Calu3 (cell line): ENCODE data around the gene HNRNPA1. TPM values are rescaled to one million over a fixed set of nuclear protein-coding genes. Genes with fewer than 3 reads are reported as not detected.
A peak's percentile ranks its signal among the peaks of the same experiment; 100 is the strongest.
"Not testable (repeated sequence)": the region's sequence is repeated elsewhere in the genome, so short reads cannot be mapped to it uniquely, and the experiment has no call there.

Experiments used
- BruUV-seq: library from RNA; stranded (reverse); fragments of 400-500 nt; replicated peaks from 2 replicates; lab custom pipeline; 2021; lab: Mats Ljungman, UMichigan
- CTCF ChIA-PET: fragments of 300-600 bp; sonication (Branson Sonifier 250); formaldehyde crosslinking; loops from one replicate; lab custom pipeline; 2022; ENCODE audit warnings: antibody characterized with exemption; lab: Charles Lee
- DNase-seq: peaks from one replicate; pipeline ENCODE4 v3.0.0; 2022
- H3K27ac Mint-ChIP-seq: one replicate; pipeline ENCODE4 v1.8.0; 2022; ENCODE audit warnings: mixed read lengths; ENCODE audit not compliant: unreplicated experiment
- H3K27me3 Mint-ChIP-seq: one replicate; pipeline ENCODE4 v1.8.0; 2022; ENCODE audit warnings: mixed read lengths; ENCODE audit not compliant: unreplicated experiment
- H3K36me3 Mint-ChIP-seq: one replicate; pipeline ENCODE4 v1.8.0; 2022; ENCODE audit warnings: mild to moderate bottlenecking, moderate library complexity, mixed read lengths; ENCODE audit not compliant: insufficient read depth, unreplicated experiment
- H3K4me1 Mint-ChIP-seq: one replicate; pipeline ENCODE4 v1.8.0; 2022; ENCODE audit warnings: mild to moderate bottlenecking, low read depth, mixed read lengths; ENCODE audit not compliant: unreplicated experiment
- H3K4me3 Mint-ChIP-seq: one replicate; pipeline ENCODE4 v1.8.0; 2022; ENCODE audit warnings: mild to moderate bottlenecking, low read depth, moderate library complexity, mixed read lengths; ENCODE audit not compliant: unreplicated experiment
- H3K9me3 Mint-ChIP-seq: one replicate; pipeline ENCODE4 v1.8.0; 2022; ENCODE audit warnings: low read depth, mixed read lengths; ENCODE audit not compliant: unreplicated experiment
- intact Hi-C: fragments of 100-400 bp; cut with micrococcal nuclease; formaldehyde crosslinking; loops from one replicate; pipeline ENCODE4 v1.10.0; 2022; ENCODE audit not compliant: unreplicated experiment
- total RNA-seq: library from RNA; stranded (reverse); gene quantifications from 2 replicates; pipeline ENCODE4 v1.2.3, GENCODE V29; 2022
- TF ChIP-seq, protein P1 (sequence below): fragments of 200-600 bp; IDR thresholded peaks from one replicate; pipeline ENCODE4 v1.8.0; 2022; ENCODE audit warnings: antibody characterized with exemption; ENCODE audit not compliant: unreplicated experiment

Gene HNRNPA1
- total RNA-seq, 1 experiment from 2014 or later, result 1,161 TPM

DNA sequence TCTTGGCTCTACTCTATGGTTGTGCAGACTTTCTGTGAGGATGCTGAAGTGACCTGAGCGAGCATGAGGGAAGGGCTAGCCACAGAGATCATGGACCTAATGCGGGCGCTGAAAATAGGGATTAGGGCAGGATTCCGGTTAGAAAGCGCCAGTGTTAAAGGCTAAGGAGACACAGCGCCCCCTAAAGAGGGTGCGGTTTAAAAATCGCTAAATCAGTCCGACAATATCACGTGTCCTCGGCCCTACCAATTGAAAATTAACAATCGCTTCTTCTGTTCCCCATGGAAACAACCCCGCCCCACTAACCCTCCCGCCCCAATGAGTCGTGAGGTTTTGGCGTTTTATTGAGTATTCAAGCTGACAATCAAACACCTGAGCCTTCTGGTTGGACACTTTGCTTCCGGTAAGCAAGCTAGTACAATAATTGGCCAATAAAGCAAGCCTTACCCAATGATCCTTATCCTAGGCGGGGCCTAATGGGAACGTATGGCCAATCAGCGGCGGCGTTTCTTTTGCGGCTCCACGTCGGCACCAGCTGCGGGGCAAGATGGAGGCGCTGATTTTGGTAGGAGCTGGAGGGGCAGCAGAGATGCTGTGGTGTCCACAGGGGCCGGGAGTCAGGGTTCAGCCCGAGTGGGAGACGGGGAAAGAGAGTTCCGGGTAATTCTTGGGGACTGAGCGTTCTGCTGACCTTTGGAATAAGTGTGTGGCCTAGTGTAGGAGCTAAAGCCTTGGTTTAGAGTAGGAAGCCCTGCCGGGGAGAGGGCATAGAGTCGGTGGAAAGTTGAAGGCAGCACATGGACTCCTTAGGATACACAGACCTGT is 44.3 kb downstream of the HNRNPA1 start, which contains the start of gene COPZ1:
COPZ1 (plus strand) TSS at position 515 of the 825 bp plus-strand sequence; CDS start at position 548, 33 bp downstream.
- H3K27ac Mint-ChIP-seq, result peak within 1 kb of the TSS; percentile 97
- H3K27me3 Mint-ChIP-seq, result no peaks in the 10 kb centered on the region
- H3K4me1 Mint-ChIP-seq, result peaks cover 34% of the 10 kb centered on the region
- H3K4me3 Mint-ChIP-seq, result peak within 1 kb of the TSS; percentile 97
- no TSS peak for BruUV-seq
- no peaks in the 10 kb centered on the region for H3K9me3 Mint-ChIP-seq
- DNase-seq, result peak; percentile 95
- CTCF ChIA-PET, result interaction anchor here (0.6 to 2.1 kb wide), 34 partner anchors 8 to 1745 kb away, joined by 3 to 37 read pairs (median 5); partner anchors contain the start of genes CBX5, HNRNPA1 and NFE2
- peaks cover 31% of the 10 kb centered on the region for H3K36me3 Mint-ChIP-seq
- TF ChIP-seq, protein P1, sequence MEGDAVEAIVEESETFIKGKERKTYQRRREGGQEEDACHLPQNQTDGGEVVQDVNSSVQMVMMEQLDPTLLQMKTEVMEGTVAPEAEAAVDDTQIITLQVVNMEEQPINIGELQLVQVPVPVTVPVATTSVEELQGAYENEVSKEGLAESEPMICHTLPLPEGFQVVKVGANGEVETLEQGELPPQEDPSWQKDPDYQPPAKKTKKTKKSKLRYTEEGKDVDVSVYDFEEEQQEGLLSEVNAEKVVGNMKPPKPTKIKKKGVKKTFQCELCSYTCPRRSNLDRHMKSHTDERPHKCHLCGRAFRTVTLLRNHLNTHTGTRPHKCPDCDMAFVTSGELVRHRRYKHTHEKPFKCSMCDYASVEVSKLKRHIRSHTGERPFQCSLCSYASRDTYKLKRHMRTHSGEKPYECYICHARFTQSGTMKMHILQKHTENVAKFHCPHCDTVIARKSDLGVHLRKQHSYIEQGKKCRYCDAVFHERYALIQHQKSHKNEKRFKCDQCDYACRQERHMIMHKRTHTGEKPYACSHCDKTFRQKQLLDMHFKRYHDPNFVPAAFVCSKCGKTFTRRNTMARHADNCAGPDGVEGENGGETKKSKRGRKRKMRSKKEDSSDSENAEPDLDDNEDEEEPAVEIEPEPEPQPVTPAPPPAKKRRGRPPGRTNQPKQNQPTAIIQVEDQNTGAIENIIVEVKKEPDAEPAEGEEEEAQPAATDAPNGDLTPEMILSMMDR, result peak; percentile 53
- intact Hi-C loops, result loop anchor here (1.0 to 5.0 kb wide), 4 partner anchors 31 to 66 kb away; partner anchors contain the start of genes CBX5 and HNRNPA1

DNA sequence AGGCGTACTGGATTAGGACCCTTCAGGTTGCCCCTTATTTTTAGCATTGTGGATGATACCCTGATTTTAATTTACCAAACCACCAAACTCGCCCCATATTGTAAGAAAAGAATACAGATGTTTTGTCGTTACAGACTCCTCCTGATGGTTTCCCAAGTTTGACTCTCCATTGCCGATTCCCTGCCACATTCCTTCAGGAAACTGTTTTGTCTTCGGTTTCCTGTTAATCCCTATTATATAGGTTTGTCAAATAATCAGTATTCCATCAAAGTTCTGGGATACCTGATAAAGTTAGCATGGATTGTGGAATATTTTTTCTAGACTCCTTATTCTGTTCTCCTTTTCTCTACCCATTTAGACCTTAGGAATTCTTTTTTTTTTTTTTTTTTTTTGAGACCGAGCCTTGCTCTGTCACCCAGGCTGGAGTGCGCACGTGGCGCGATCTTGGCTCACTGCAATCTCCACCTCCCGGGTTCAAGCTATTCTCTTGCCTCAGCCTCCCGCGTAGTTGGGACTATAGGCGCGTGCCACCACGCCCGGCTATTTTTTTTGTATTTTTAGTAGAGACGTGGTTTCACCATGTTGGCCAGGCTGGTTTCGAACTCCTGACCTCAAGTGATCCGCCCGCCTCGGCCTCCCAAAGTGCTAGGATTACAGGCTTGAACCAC is 45.0 kb downstream of the HNRNPA1 start:
- H3K4me1 Mint-ChIP-seq, result peaks cover 42% of the 10 kb centered on the region
- peaks cover 31% of the 10 kb centered on the region for H3K36me3 Mint-ChIP-seq
- peak overlapping the region; percentile 97 for H3K4me3 Mint-ChIP-seq
- not testable (repeated sequence) for DNase-seq, H3K9me3 Mint-ChIP-seq, H3K27me3 Mint-ChIP-seq
- BruUV-seq, result TSS peak; percentile 77
- CTCF ChIA-PET, result interaction anchor here (0.6 to 2.1 kb wide), 31 partner anchors 8 to 1745 kb away, joined by 3 to 37 read pairs (median 5); partner anchors contain the start of genes CBX5, HNRNPA1 and NFE2
- intact Hi-C loops, result loop anchor here (2.0 to 5.0 kb wide), 3 partner anchors 33 to 67 kb away; partner anchors contain the start of genes CBX5 and HNRNPA1
- H3K27ac Mint-ChIP-seq, result peak overlapping the region; percentile 97

DNA sequence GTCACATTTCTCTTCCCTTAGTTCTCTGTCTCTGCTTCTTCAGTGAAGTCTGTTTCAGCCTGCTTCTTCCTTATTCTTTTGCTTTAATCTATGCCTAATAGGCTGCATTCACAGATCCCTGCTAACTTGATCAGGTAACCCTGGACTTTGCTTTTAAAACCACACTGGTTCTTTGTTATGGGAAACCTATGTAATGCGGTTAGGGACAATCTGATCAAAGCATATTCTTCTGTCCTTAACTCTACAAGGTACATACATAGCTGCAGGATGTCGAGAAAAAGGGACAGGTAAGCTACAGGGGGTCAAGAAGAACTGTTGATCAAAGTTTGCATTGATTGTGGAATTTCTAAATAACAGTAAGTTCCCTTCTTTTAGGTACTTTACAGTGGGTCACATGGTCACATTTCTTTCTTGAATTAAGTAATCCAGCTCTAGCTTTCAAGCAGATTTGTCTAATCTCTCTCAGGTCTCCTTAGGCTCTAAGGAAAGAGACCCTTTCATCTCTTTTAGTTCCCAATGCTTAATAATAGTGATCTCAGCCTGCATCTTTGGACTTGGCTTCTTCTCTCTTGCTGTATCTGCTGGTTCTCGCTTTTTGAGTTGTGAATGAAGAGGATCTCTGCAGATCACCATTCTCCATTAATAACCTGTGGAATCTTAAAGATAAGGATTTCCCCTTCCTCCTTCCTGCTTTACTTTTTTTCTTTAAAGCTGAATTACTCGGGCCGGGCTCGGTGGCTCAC is 48.2 kb downstream of the HNRNPA1 start:
- no TSS peak for BruUV-seq
- Mint-ChIP-seq H3K9me3 (no peaks in the 10 kb centered on the region), H3K36me3 (peaks cover 37% of the 10 kb centered on the region), H3K4me1 (peaks cover 46% of the 10 kb centered on the region), H3K27me3 (no peaks in the 10 kb centered on the region), H3K4me3 (peak overlapping the region; percentile 13), H3K27ac (peak overlapping the region; percentile 56)
- intact Hi-C loops, result loop anchor here (5.0 kb wide), 1 partner anchor 46 kb away; the partner anchor contains the start of genes CBX5 and HNRNPA1
- TF ChIP-seq, protein P1, result no peak
- CTCF ChIA-PET, result interaction anchor here (0.6 to 1.0 kb wide), 4 partner anchors 28 to 90 kb away, joined by 3 to 6 read pairs (median 4); partner anchors contain the start of gene NFE2
- DNase-seq, result no peak

DNA sequence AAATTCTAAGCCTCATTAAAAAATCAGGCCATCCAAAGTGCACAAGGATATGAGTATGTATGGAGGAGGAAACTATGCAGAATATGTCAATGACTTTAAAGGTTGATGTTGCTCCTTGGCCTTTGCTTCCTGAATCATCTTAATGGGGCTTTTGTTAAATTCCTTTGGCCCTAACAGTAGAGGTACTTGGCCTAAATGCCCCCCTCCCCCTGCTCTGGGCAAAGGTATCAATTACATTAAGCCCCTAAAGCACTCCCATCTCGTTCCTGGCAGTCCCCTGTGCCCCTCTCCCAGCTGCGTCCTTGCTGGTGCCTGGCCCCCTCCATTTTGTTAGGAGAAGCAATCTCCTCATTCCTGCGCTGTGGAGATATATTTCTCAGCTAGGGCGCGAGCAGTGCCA is 49.2 kb downstream of the HNRNPA1 start:
- Mint-ChIP-seq H3K27ac (peak overlapping the region; percentile 56), H3K36me3 (peaks cover 40% of the 10 kb centered on the region), H3K4me3 (no peak overlapping the region), H3K27me3 (no peaks in the 10 kb centered on the region), H3K4me1 (peaks cover 38% of the 10 kb centered on the region), H3K9me3 (no peaks in the 10 kb centered on the region)
- CTCF ChIA-PET, result interaction anchor here (0.8 kb wide), 1 partner anchor 30 kb away, joined by 3 read pairs; no protein-coding TSS in a partner anchor
- no TSS peak for BruUV-seq
- TF ChIP-seq, protein P1, result no peak
- intact Hi-C loops, result loop anchor here (5.0 kb wide), 1 partner anchor 47 kb away; the partner anchor contains the start of genes CBX5 and HNRNPA1
- no peak for DNase-seq
